GM21619 (cell line): ENCODE data around the gene SPOP.
"Not testable (repeated sequence)": the region's sequence is repeated elsewhere in the genome, so short reads cannot be mapped to it uniquely, and the experiment has no call there.

Experiments used
- ATAC-seq: cut with Tn5 transposase; IDR thresholded peaks from one replicate; pipeline ENCODE4 v1.9.1; 2021; ENCODE audit not compliant: unreplicated experiment

SPOP gene

GRCh38 chr17:49659661-49660382 is 18.1 kb downstream of the SPOP start:
- no peak for ATAC-seq

DNA sequence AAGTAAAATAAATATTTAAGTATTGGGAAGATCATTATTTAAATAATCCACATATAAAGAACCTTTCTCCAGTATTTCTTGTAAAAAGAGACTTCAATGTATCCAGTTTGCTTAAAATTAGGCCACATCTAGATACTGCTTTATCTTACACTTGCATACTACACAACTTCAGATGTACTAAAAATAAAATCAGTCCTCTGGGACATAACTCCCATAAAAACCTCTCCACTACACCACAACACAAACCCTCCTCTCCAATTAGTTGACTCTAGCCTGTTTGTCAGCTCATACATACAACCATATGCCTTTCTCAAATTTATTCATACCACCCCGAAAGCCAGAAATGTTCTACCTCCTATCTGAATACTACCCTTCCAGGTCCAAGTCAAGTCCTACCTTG is 21.6 kb downstream of the SPOP start:
- no peak for ATAC-seq

DNA sequence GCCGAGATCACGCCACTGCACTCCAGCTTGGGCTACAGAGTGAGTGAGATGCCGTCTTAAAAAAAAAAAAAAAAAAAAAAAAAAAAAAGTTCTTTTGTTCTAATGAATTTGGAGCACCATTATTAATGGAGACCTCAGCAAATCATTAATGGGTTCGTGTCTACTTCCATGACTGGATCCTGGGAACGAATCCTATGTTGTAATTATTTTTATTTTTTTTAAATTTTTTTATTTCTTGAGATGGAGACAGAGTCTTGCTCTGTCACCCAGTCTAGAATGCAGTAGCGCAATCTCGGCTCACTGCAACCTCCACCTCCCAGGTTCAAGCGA is 30.7 kb downstream of the SPOP start:
- ATAC-seq, result no peak

GRCh38 chr17:49646391-49647255 is 31.3 kb downstream of the SPOP start:
- ATAC-seq, result peak; percentile 73

- ATAC-seq, result not testable (repeated sequence)
These were observed 31.9 kb downstream of the SPOP start for GRCh38 chr17:49646056-49646390.

DNA sequence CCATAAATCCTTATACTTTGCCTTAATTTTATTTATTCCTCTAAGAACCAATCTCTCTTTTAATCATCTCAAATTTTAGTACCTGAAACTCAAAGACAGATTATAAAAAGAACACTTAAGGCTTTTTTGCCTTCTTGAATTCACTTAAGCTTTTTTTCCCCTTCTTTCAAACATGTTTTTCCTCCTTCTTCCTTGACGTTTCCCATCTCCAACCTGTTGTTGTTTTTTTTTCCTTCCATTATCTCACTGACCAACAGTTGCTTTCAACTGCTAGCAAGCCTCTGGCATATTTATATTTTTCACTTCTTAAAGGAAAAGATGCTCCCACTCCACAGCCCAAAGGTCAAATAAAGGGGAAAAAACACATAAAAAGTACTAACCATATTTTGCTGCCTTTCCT is 32.2 kb downstream of the SPOP start:
- no peak for ATAC-seq

- no peak for ATAC-seq
These were observed 37.3 kb downstream of the SPOP start for GRCh38 chr17:49640556-49640955.

DNA sequence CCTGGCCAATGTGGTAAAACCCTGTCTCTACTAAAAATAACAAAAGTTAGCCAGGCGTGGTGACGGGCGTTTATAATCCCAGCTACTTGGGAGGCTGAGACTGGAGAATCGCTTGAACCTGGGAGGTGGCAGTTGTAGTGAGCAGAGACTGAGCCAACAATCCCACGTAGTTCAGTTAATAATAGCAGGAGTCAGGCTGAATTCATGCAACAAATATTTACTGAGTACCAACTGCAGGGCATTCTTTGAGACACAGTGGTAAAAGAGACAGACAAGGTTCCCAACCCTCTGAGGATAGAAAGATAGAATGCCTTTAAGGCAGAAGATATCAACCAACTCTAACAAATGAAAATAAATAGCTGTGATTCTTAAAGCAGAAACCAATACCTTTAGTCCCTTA is 39.1 kb downstream of the SPOP start:
- no peak for ATAC-seq

GRCh38 chr17:49637739-49638138 is 40.2 kb downstream of the SPOP start:
- ATAC-seq, result no peak

GRCh38 chr17:49637050-49637449 is 40.8 kb downstream of the SPOP start:
- ATAC-seq, result no peak

GRCh38 chr17:49635121-49635520 is 42.8 kb downstream of the SPOP start:
- no peak for ATAC-seq

GRCh38 chr17:49634485-49634860 is 43.4 kb downstream of the SPOP start:
- no peak for ATAC-seq

- no peak for ATAC-seq
These were observed 44.0 kb downstream of the SPOP start for GRCh38 chr17:49633762-49634484.

GRCh38 chr17:49633250-49633649 is 44.6 kb downstream of the SPOP start:
- ATAC-seq, result no peak

DNA sequence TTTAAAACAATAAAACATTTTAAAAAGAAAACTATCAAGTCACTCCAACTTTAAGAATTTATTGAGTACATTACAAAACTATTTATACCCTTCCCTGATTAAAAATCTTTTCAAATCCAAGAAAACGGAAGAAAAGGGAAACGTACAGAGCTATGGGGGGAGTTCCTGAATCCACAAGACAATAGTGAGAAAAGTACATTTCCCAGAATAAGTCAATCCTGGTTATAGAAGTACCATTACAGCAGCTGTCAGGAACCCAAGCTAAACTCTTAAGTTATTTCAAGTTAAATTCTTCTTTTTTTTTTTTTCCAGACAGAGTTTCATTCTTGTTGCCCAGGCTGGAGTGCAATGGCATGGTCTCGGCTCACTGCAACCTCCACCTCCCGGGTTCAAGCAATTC is 45.7 kb downstream of the SPOP start:
- no peak for ATAC-seq

DNA sequence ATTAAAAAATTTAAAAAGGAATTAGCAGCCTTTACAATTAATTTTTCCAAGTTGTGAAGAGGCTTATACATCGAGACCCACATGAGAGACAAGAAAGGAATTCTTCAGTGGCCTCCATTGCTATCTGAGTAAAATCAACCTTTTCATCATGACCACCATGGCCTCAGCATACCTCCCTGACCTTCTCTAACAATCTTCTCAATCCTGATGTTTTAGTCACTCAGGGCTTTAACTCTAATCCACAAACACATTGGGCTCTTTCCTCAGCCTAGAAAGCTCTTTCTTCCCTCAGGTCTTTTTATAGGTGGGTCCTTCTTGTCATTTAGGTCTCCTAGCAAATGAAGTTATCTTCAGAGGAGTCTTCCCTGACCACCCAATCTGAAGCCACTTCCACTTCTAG is 46.4 kb downstream of the SPOP start:
- ATAC-seq, result no peak

DNA sequence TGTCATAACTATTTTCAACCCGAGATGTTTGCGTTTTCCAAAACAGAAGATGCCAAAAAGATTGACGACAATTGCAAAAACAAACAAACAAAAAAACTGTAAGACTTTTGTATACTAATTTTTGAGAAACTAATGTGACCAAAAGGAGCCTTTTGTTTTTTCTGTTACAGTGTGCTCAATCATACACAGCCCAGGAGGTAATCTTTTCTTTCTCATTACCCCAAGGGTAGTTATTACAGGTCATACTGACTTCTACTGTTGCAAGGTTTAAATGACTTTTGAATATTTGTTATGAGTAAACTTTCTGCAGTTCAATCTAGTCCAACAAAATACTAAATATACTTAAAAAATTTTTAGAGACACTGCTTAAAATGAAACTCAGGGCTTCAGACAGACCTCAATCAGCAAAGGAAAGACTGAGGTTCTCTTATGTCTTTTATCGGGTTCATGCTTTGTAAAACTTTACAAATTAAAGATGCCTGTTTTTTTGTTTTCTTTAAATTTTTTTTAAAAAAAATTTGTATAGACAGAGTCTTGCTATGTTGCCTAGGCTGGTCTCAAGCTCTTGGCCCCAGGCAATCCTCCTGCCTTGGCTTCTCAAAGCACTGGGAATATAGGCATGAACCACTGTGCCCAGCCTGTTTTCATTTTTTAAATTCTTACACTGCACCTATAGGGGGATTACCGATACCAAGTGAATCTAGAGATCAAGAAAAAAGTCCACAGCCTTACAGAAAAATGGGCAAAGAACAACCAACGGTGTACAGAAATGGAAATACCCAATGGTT is 47.6 kb downstream of the SPOP start:
- ATAC-seq, result no peak

- no peak for ATAC-seq
These were observed 48.5 kb downstream of the SPOP start for GRCh38 chr17:49629447-49629846.

GRCh38 chr17:49624896-49625295 is 53.0 kb downstream of the SPOP start:
- ATAC-seq, result no peak

GRCh38 chr17:49621946-49622529 is 55.9 kb downstream of the SPOP start:
- ATAC-seq, result no peak

DNA sequence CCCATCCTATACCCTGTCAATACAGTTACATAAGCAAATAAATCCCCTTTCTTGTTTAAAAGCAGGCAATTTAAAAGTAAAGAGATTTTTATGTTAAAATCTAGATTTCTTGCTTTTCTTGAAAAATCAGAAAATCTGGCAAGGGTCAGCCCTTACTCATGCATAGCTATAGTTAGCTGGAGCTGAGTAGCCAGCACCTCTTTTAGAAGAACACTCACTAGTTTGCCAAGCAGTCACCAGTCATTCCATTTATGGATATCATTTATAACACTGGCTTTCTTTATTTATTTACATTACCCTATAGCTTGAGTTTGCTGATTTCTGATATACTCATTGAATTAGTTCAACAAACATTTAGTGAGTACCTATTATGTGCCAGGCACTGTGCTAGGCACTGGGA is 56.5 kb downstream of the SPOP start:
- ATAC-seq, result no peak
